Measurements from ENCODE around the gene FHIT.

DNA sequence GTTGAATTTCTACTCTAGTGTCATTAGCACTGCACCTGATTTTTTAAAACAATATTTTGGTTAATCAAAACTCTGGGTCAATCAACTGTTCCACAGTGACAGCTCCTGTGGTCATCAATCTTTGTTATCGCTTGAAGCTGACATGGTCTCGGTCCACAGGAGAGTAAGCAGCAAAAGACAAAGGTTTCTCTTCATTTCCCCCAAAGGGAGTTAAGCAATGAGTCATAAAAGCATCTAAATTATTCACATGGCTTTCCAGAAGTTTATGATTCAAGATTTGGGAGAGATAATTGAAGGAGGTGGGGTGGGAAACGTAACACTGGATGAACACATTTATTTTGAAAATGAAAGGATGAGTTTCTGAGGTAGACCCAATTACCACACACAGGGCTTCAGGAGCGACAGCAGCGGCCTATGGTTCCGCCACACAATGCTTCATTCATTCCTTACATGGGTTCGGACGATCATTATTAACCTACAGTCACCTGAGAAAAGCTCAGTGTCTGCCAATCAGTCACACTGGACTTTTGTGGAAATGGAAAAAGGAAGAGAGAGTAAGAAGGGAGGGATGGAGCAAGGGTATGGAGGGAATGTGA is 505.1 kb downstream of the FHIT start:
- TF ChIP-seq, protein P1, sequence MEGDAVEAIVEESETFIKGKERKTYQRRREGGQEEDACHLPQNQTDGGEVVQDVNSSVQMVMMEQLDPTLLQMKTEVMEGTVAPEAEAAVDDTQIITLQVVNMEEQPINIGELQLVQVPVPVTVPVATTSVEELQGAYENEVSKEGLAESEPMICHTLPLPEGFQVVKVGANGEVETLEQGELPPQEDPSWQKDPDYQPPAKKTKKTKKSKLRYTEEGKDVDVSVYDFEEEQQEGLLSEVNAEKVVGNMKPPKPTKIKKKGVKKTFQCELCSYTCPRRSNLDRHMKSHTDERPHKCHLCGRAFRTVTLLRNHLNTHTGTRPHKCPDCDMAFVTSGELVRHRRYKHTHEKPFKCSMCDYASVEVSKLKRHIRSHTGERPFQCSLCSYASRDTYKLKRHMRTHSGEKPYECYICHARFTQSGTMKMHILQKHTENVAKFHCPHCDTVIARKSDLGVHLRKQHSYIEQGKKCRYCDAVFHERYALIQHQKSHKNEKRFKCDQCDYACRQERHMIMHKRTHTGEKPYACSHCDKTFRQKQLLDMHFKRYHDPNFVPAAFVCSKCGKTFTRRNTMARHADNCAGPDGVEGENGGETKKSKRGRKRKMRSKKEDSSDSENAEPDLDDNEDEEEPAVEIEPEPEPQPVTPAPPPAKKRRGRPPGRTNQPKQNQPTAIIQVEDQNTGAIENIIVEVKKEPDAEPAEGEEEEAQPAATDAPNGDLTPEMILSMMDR (conservative IDR thresholded peaks at IDR 0.05; ENCODE audit: low read depth, low read length): no peak
- TF ChIP-seq EZH2 (IDR thresholded peaks at IDR 0.05; ENCODE audit: low read length, unreplicated experiment): no peak
- TF ChIP-seq EZH2phosphoT487 (IDR thresholded peaks at IDR 0.05; ENCODE audit: borderline replicate concordance, low read length): no peak

Data from PC-3 (cell line).